Urothelium cell line (cell line): ENCODE results near the gene SCN4B.
A peak's percentile ranks its signal among the peaks of the same experiment; 100 is the strongest.

Source experiments
- DNase-seq: peaks from one replicate; pipeline ENCODE4 v3.0.0; 2011; ENCODE audit warnings: low spot score, mixed read lengths
- FAIRE-seq: peaks from 2 replicates; lab custom pipeline; 2011; peaks lifted over from hg19 to GRCh38; lab: Jason Lieb, UNC

Gene SCN4B

GRCh38 chr11:118175031-118175992, 22.7 kb upstream of the SCN4B start:
- DNase-seq (no peak), FAIRE-seq (peak; percentile 40)

- FAIRE-seq: no peak
Observed at GRCh38 chr11:118174006-118174567, 21.5 kb upstream of the SCN4B start.

DNA sequence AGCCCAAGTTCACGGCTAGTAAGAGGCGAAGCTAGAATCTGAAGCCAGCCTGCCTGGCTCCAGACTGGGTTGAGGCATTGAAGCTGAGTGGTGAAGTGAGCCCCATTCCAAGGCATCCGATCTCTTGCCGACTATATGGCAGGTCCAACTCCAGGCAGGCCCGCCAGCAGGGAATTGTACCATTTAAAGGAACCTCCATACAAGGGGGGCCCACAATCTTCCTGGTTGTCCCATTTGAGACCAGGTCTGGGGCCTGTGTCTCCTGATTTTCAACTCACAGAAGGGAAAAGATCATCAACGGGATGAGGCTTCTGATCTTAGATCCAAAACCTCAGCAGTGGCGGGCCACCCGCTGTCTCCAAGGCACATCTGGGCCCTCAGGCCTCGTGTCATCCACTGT, 19.7 kb upstream of the SCN4B start:
- FAIRE-seq: no peak
- no peak for DNase-seq

More at GRCh38 chr11:118174006-118174567, 21.5 kb upstream of the SCN4B start:
- DNase-seq: no peak

DNA sequence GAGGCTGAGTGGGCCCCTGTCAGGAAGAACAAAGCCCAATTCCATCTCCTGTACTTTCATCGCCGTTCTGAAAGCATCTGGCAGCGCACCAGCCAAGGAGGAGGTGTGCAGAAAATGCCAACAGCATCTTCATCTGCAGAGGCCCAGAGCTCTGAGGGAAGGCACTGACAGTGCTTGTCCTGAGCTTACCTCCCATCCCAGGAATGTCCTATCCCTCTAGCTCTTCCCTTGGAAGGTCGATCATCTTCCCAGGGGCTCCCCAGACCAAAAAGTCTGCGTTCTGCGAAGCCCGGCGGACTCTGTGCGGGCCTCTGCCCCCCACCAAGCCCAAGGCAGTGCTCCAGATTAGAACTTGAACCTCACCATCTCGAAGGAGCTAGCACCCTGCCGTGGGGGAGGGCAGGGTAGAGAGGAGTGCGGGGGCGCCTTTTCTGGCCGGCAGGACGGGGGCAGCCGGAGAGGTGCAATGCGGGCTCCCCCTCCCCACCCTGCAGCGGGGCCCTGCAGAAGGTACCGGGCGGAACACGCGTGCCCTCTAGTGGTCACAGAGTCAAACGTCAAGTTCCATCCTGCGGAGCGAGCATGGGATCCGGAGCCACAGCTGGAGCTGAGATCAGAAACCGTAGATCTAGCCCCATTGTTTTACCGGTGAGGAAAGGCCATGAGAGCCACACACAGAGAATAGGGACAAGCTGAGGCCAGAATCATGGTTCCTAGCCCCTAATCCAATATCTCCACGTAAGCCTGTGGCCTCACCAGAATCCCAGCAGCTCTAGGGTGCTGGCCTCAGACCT, 18.8 kb upstream of the SCN4B start:
- FAIRE-seq: no peak
- DNase-seq: peak; percentile 76

GRCh38 chr11:118170882-118171268, 18.3 kb upstream of the SCN4B start:
- FAIRE-seq: no peak
- no peak for DNase-seq

GRCh38 chr11:118170231-118170630, 17.6 kb upstream of the SCN4B start:
- DNase-seq: no peak
- FAIRE-seq: no peak

- FAIRE-seq (no peak), DNase-seq (no peak)
Observed at GRCh38 chr11:118169300-118170140, 16.9 kb upstream of the SCN4B start.

- no peak for FAIRE-seq
- no peak for DNase-seq
Observed at GRCh38 chr11:118168751-118169150, 16.1 kb upstream of the SCN4B start.

- no peak for FAIRE-seq
- no peak for DNase-seq
Observed at GRCh38 chr11:118168316-118168715, 15.7 kb upstream of the SCN4B start.

GRCh38 chr11:118167906-118168305, 15.3 kb upstream of the SCN4B start:
- DNase-seq (no peak), FAIRE-seq (no peak)

- FAIRE-seq: no peak
- no peak for DNase-seq
Observed at GRCh38 chr11:118167253-118167652, 14.6 kb upstream of the SCN4B start.

- FAIRE-seq (no peak), DNase-seq (no peak)
Observed at GRCh38 chr11:118166641-118167040, 14.0 kb upstream of the SCN4B start.

DNA sequence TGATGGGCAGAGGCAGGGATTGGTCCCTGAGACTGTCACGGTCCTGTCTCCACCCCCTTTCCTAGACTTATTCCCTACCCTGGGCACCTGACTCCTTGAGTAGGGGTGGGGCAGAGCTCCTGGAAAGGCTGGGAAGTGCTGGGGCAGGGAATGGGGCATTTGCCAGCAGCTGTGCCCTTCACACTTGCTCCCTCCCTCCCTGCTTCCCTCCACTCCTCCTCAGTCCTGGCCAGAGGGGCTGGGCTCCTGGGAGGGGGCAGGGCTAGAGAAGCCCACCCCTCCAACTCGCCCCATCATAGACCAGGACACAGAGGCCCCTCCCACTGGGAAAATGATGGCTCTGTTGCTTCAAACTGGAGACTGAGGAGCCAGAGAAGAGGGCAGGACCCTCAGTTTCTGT, 12.3 kb upstream of the SCN4B start:
- FAIRE-seq: no peak
- no peak for DNase-seq

GRCh38 chr11:118163494-118163893, 10.9 kb upstream of the SCN4B start:
- DNase-seq (no peak), FAIRE-seq (no peak)

DNA sequence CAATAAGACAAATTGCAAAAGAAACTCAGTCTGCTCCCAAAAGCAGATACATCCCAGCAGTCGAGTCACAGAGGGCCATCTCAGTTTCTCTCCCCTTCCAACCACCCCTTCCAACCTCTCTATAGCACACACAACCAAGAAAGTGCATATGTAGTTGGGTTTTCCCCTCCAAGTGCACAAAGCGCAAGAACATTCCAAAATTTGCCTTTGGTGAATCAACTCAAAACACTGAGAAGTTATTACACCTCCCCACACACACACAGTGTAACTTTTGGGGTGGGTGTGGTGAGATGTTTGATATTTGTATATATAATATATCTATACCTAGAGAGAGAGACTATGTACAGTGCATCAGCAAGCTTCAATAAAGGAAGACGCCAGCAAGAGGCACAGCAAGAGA, 10.2 kb upstream of the SCN4B start:
- no peak for DNase-seq
- FAIRE-seq: no peak

GRCh38 chr11:118161786-118162185, 9.2 kb upstream of the SCN4B start:
- no peak for FAIRE-seq
- no peak for DNase-seq

DNA sequence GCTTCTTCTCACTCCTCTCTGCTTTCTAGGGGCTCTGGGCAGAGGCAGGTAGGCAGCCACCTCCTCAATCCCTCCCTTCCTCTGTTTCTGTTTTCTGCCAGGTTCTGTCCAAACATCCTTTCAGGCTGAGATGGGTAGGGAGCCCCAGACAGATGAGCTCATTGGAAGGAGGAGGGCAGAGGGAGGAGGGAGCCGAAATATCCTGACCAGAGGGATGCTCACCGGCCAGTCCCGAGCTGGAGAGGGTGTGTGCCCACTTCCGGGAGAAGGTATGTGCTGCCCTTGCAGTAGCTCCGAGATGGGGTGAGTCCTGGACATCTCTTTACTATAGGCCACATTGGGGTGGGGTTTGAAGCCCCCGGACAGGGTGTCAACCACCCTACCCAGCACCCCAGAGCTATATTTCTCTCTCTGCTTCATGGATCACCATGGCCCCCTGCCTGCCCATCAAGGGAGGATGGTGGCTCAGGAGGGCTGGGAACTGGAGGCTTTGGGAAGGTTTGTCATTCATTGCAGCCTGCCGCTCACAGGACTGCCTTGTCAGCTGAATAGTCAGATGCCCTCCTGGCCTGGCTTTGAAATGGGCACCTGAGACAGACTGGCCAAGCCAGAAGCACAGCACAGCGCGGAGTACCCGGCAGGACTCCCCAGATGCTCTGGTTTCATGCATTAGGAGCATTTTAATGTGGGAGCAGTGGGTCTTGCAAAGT, 4.7 kb upstream of the SCN4B start:
- no peak for DNase-seq

GRCh38 chr11:118156531-118157185, 4.0 kb upstream of the SCN4B start:
- FAIRE-seq (no peak), DNase-seq (peak; percentile 59)

More for the DNA sequence above, 4.7 kb upstream of the SCN4B start:
- no peak for FAIRE-seq

DNA sequence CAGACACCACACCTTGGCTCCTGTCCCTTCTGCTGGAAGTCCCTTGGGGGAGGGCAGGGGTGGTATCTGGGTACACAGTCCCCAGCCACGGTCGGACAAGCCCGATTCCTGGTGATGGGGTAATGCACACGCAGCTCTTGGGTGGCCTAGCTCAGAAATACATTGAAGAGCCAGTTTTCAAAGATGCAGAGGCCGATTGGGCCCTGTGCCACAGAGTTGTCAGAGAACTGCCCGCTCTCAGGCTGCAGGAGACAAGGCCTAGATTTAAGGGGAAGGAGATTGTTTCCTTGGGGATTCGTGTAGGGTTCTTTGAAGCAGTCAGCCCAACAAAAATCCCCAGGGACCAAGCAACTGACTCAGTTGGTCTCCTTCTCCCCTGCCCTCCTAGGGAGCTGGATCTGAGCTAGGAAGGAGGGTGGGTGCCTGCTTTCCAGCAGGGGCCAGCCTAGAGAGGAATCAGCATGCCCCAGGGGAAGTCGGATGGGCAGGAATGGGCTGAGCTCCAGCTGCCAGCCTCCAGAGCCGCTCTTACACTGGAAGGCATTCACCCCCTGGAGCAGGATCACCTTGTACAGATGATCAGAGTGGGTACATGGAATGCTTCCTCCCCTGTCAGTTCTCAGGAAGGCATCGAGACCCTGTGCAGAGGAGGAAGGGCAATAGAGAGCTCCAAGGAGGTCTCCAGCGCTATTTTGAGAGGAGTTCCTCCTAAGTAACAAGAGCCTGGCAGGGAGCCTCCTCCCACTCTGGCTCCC, 3.3 kb upstream of the SCN4B start:
- FAIRE-seq: no peak

More for the DNA sequence above, 3.3 kb upstream of the SCN4B start:
- DNase-seq: no peak
